ENCODE measurements around the gene TNFRSF19. TPM values are rescaled to one million over a fixed set of nuclear protein-coding genes. Genes with fewer than 3 reads are reported as not detected.

The TNFRSF19 gene
- total RNA-seq, 1 donor from 2014 or later = 25.9 TPM

GRCh38 chr13:23632741-23633140 lies 62.5 kb downstream of the TNFRSF19 start:
- Histone ChIP-seq H3K27ac (replicated peaks) (peak overlapping the region; percentile 75), H3K4me3 (no peak overlapping the region), H3K27me3 (ENCODE audit: low read depth) (no peaks in the 10 kb centered on the region), H3K9me3 (replicated peaks) (no peaks in the 10 kb centered on the region), H3K36me3 (peaks cover 9% of the 10 kb centered on the region), H3K4me1 (peaks cover 64% of the 10 kb centered on the region)
- DNase-seq = no peak
- intact Hi-C loops (cut with micrococcal nuclease) = no loop called here
- TF ChIP-seq CTCF (IDR thresholded peaks at IDR 0.05; ENCODE audit: borderline replicate concordance) = no peak

DNA sequence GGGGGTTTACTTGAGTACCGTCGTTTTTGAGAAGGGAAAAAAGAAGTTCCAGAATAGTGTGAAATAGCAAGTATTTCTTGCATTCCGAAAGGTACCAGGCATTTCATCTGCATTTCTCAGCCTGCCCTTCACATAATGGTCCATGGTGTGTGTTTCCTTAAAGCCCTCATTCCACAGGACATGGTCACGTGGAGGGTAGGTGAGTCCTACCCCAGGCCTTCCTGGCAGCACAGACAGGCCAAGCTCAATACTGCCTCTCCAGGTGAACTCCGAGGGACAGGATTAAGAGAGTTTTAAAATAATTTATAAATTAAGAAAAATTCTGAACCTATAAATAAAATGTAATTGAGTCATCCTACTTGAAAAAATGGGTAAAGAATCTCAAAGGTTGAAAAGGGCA lies 64.7 kb downstream of the TNFRSF19 start:
- no peaks in the 10 kb centered on the region for H3K27me3 ChIP-seq (ENCODE audit: low read depth)
- peaks cover 54% of the 10 kb centered on the region for H3K4me1 ChIP-seq
- intact Hi-C loops (cut with micrococcal nuclease) = no loop called here
- H3K4me3 ChIP-seq = no peak overlapping the region
- DNase-seq = no peak
- H3K9me3 ChIP-seq (replicated peaks) = no peaks in the 10 kb centered on the region
- TF ChIP-seq CTCF (IDR thresholded peaks at IDR 0.05; ENCODE audit: borderline replicate concordance) = no peak
- peaks cover under 1% of the 10 kb centered on the region for H3K36me3 ChIP-seq
- no peak overlapping the region for H3K27ac ChIP-seq (replicated peaks)

GRCh38 chr13:23636360-23636759 lies 66.1 kb downstream of the TNFRSF19 start:
- Histone ChIP-seq H3K27me3 (ENCODE audit: low read depth) (no peaks in the 10 kb centered on the region), H3K9me3 (replicated peaks) (no peaks in the 10 kb centered on the region), H3K36me3 (no peaks in the 10 kb centered on the region), H3K4me3 (no peak overlapping the region), H3K4me1 (peaks cover 40% of the 10 kb centered on the region), H3K27ac (replicated peaks) (peak overlapping the region; percentile 12)
- TF ChIP-seq CTCF (IDR thresholded peaks at IDR 0.05; ENCODE audit: borderline replicate concordance) = no peak
- intact Hi-C loops (cut with micrococcal nuclease) = no loop called here
- no peak for DNase-seq

DNA sequence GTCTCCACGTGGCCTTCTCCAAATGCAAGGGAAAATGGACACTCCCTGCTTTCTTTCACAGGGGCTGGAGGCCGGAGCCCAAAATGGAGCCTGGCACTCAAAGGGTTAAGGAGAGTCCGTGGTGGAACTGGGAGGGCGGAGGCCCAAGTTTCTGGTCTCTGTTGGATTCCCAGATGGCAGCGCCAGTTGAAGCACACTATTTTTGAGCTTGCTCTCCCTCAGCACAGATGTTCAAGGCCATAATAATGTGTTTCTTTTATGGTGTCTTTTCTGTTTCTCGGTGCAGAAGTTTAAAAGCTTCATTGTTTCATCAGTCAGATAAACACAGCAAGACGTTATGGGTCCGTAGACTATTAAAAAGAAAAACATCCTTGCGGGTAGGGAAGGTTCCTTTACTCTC lies 67.6 kb downstream of the TNFRSF19 start:
- DNase-seq = peak; percentile 38
- no peak for TF ChIP-seq CTCF (IDR thresholded peaks at IDR 0.05; ENCODE audit: borderline replicate concordance)
- intact Hi-C loops (cut with micrococcal nuclease) = no loop called here
- H3K4me1 ChIP-seq = peaks cover 36% of the 10 kb centered on the region
- no peak overlapping the region for H3K4me3 ChIP-seq
- no peaks in the 10 kb centered on the region for H3K27me3 ChIP-seq (ENCODE audit: low read depth)
- H3K9me3 ChIP-seq (replicated peaks) = no peaks in the 10 kb centered on the region
- H3K36me3 ChIP-seq = no peaks in the 10 kb centered on the region
- peak overlapping the region; percentile 12 for H3K27ac ChIP-seq (replicated peaks)

DNA sequence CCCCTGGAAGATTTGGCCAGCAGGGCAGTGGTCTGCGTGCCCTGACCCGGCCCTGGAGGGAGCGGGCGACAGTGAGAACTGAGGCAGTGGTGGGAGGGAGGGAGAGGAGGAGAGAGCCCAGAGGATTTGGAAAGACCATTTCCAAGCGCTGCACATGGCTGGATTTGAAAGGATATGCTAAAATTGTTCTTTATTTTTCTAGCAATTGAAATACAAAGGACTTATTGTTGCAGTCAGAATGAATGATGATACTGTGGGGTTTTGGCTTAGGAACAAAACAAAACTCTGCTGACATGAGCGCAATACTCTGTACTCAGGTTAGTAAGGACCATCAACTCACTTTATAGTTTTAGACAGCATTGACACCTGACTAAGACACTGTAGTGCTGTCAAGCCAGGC lies 69.5 kb downstream of the TNFRSF19 start:
- intact Hi-C loops (cut with micrococcal nuclease) = no loop called here
- no peaks in the 10 kb centered on the region for H3K9me3 ChIP-seq (replicated peaks)
- TF ChIP-seq CTCF (IDR thresholded peaks at IDR 0.05; ENCODE audit: borderline replicate concordance) = no peak
- H3K27me3 ChIP-seq (ENCODE audit: low read depth) = no peaks in the 10 kb centered on the region
- H3K27ac ChIP-seq (replicated peaks) = no peak overlapping the region
- H3K36me3 ChIP-seq = no peaks in the 10 kb centered on the region
- no peak overlapping the region for H3K4me3 ChIP-seq
- no peak for DNase-seq
- H3K4me1 ChIP-seq = peaks cover 55% of the 10 kb centered on the region

GRCh38 chr13:23642110-23642509 lies 71.9 kb downstream of the TNFRSF19 start:
- intact Hi-C loops (cut with micrococcal nuclease) = no loop called here

More at GRCh38 chr13:23642110-23642509, 71.9 kb downstream of the TNFRSF19 start:
- DNase-seq = no peak
- Histone ChIP-seq H3K4me3 (no peak overlapping the region), H3K9me3 (replicated peaks) (no peaks in the 10 kb centered on the region), H3K27ac (replicated peaks) (no peak overlapping the region), H3K27me3 (ENCODE audit: low read depth) (no peaks in the 10 kb centered on the region), H3K4me1 (peaks cover 45% of the 10 kb centered on the region), H3K36me3 (no peaks in the 10 kb centered on the region)
- no peak for TF ChIP-seq CTCF (IDR thresholded peaks at IDR 0.05; ENCODE audit: borderline replicate concordance)

Measured in left ventricle myocardium inferior (tissue), 1 donor.